ENCODE measurements around the gene TPTE. TPM values are rescaled to one million over a fixed set of nuclear protein-coding genes. Genes with fewer than 3 reads are reported as not detected.
"Not testable (repeated sequence)": the region's sequence is repeated elsewhere in the genome, so short reads cannot be mapped to it uniquely, and the experiment has no call there.

Gene TPTE
- total and polyA plus RNA-seq, 2 donors (not counting 1 experiment from before 2014, with no cell fraction given), result not detected

DNA sequence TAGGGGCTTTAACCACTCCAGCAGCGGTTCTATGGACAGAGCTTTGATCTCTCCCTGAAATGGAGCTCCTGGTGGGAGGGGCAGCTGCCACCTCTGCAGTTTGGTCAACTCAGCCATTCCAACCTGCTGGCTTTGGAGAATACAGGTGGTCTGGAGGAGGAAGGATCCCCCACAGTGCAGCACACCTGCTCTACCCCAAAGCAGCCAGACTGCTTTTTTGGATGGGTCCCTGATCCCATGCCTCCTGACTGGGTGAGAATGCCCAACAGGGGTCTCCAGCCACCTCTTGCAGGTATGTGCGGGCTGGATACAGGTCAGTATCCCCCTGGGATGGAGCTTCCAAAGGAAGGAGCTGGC, 53.9 kb downstream of the TPTE start:
- Histone ChIP-seq H4K20me1 (ENCODE audit: control insufficient read depth, extremely low read depth, insufficient read depth, low read length) (no peaks in the 10 kb centered on the region), H3K27ac (ENCODE audit: insufficient read depth, low read length) (no peak overlapping the region), H3K9me3 (ENCODE audit: control insufficient read depth, insufficient read depth, low read depth, low read length) (no peaks in the 10 kb centered on the region), H3K36me3 (ENCODE audit: control insufficient read depth, insufficient read depth, low read length) (no peaks in the 10 kb centered on the region), H3K4me3 (replicated peaks in 1 of 4; ENCODE audit: control extremely low read depth in 1 of 4, insufficient read depth in 1 of 4, low read depth in 3 of 4, low read length in 4 of 4) (no peak overlapping the region), H3K79me2 (ENCODE audit: control insufficient read depth, insufficient read depth, low read length) (no peaks in the 10 kb centered on the region), H3K4me1 (ENCODE audit: control insufficient read depth, extremely low read depth, insufficient read depth, low read length) (no peaks in the 10 kb centered on the region), H3K9ac (ENCODE audit: insufficient read depth, low read length) (no peak overlapping the region), H2AFZ (ENCODE audit: low read length) (no peak overlapping the region), H3K27me3 (ENCODE audit: control insufficient read depth, insufficient read depth, low read length) (no peaks in the 10 kb centered on the region), H3K4me2 (ENCODE audit: extremely low read depth, insufficient read depth, low read length) (no peak overlapping the region)
- DNase-seq (ENCODE audit: low read depth in 2 of 2), result no peak
- TF ChIP-seq, protein P1, sequence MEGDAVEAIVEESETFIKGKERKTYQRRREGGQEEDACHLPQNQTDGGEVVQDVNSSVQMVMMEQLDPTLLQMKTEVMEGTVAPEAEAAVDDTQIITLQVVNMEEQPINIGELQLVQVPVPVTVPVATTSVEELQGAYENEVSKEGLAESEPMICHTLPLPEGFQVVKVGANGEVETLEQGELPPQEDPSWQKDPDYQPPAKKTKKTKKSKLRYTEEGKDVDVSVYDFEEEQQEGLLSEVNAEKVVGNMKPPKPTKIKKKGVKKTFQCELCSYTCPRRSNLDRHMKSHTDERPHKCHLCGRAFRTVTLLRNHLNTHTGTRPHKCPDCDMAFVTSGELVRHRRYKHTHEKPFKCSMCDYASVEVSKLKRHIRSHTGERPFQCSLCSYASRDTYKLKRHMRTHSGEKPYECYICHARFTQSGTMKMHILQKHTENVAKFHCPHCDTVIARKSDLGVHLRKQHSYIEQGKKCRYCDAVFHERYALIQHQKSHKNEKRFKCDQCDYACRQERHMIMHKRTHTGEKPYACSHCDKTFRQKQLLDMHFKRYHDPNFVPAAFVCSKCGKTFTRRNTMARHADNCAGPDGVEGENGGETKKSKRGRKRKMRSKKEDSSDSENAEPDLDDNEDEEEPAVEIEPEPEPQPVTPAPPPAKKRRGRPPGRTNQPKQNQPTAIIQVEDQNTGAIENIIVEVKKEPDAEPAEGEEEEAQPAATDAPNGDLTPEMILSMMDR (conservative IDR thresholded peaks at IDR 0.05 in 1 of 2, IDR thresholded peaks at IDR 0.05 in 1 of 2; ENCODE audit: low read depth in 1 of 2, low read length in 2 of 2), result no peak
- no peak for TF ChIP-seq EZH2 (IDR thresholded peaks at IDR 0.05; ENCODE audit: low read length, missing control alignments)

DNA sequence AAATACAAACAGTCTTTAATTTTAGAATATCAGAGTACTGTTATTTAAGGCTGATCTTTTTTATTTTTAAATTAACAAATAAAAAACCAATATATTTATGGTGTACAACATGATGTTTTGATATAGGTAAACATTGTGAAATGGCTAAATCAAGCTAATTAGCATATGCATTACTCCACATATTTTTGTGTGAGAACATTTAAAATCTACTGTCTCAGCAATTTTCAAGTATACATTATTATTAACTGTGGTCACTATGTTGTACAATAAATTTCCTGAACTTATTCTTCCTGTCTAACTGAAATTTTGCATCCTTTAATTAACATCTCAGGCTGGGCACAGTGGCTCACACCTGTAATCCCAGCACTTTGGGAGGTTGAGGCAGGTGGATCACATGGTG, 57.5 kb downstream of the TPTE start:
- H3K9ac ChIP-seq (ENCODE audit: insufficient read depth, low read length); H3K27me3 ChIP-seq (ENCODE audit: control insufficient read depth, insufficient read depth, low read length); H3K4me3 ChIP-seq (replicated peaks in 1 of 4; ENCODE audit: control extremely low read depth in 1 of 4, insufficient read depth in 1 of 4, low read depth in 3 of 4, low read length in 4 of 4); H3K4me2 ChIP-seq (ENCODE audit: extremely low read depth, insufficient read depth, low read length); H2AFZ ChIP-seq (ENCODE audit: low read length); H3K4me1 ChIP-seq (ENCODE audit: control insufficient read depth, extremely low read depth, insufficient read depth, low read length); H3K27ac ChIP-seq (ENCODE audit: insufficient read depth, low read length); DNase-seq (ENCODE audit: low read depth in 2 of 2); H4K20me1 ChIP-seq (ENCODE audit: control insufficient read depth, extremely low read depth, insufficient read depth, low read length); H3K9me3 ChIP-seq (ENCODE audit: control insufficient read depth, insufficient read depth, low read depth, low read length); H3K79me2 ChIP-seq (ENCODE audit: control insufficient read depth, insufficient read depth, low read length); H3K36me3 ChIP-seq (ENCODE audit: control insufficient read depth, insufficient read depth, low read length): not testable (repeated sequence)

DNA sequence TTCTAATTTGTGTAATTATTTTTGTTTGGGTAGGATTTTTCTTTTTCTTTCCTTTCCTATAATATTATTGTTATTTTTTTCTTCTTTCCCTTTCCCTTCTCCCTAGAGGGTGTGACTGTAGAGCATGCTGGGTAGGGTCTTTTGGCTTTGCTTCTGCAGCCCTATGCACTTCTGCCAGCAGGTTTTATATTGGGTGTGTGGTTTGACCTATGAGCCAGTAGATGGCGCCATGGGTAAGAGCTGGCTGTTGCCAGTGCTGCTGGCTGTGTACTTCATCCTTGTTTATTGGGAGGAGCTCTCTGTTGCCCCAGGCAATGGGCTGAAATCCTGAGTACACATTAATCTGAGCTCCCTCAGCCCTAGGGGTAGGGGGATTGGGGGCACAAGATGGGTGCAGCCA, 67.7 kb downstream of the TPTE start:
- not testable (repeated sequence) for H3K9me3 ChIP-seq (ENCODE audit: control insufficient read depth, insufficient read depth, low read depth, low read length); H3K4me3 ChIP-seq (replicated peaks in 1 of 4; ENCODE audit: control extremely low read depth in 1 of 4, insufficient read depth in 1 of 4, low read depth in 3 of 4, low read length in 4 of 4); DNase-seq (ENCODE audit: low read depth in 2 of 2); H2AFZ ChIP-seq (ENCODE audit: low read length); H3K9ac ChIP-seq (ENCODE audit: insufficient read depth, low read length); H3K4me2 ChIP-seq (ENCODE audit: extremely low read depth, insufficient read depth, low read length); H3K27me3 ChIP-seq (ENCODE audit: control insufficient read depth, insufficient read depth, low read length); H3K79me2 ChIP-seq (ENCODE audit: control insufficient read depth, insufficient read depth, low read length); H3K4me1 ChIP-seq (ENCODE audit: control insufficient read depth, extremely low read depth, insufficient read depth, low read length); H4K20me1 ChIP-seq (ENCODE audit: control insufficient read depth, extremely low read depth, insufficient read depth, low read length); H3K27ac ChIP-seq (ENCODE audit: insufficient read depth, low read length); H3K36me3 ChIP-seq (ENCODE audit: control insufficient read depth, insufficient read depth, low read length)

DNA sequence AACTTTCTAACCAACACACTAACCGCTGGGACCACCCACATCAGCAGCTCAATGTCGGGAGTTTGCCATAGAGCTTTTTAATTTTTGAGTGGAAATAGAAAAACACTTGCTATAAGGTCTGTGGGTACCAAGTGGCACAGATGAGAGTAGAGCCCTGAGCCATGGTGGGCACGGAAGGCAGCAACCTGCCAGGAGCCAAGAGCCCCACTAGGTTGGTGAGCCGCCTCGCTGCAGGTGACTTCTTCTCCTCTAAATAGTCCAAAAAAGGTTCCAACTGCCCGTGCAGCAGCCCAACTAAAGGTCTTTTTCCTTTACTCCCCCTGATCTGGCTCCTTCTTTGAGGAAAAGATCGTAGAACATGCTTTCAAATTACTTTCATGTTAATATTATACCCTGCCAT, 85.7 kb downstream of the TPTE start:
- not testable (repeated sequence) for H3K9me3 ChIP-seq (ENCODE audit: control insufficient read depth, insufficient read depth, low read depth, low read length); H3K4me2 ChIP-seq (ENCODE audit: extremely low read depth, insufficient read depth, low read length); H3K36me3 ChIP-seq (ENCODE audit: control insufficient read depth, insufficient read depth, low read length)

DNA sequence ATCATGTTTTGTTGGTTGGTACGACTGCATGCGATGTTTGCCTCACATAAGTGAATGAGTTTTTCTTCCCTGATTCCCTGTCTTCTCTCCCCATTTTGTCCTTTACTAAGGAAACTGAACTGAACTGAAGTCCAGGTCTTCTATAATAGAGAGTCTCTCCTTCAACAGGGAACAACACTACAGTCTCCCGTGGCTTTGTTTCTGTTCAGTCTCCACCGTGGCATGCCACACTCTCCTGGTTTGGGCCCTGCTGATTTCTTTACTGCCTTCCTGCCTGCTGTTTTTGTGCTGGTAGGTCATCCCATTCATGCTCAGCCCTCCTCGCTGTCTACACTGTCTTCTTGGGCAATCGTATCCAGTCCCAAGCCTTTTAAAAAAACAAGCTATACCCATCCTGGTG, 92.9 kb downstream of the TPTE start:
- H3K4me2 ChIP-seq (ENCODE audit: extremely low read depth, insufficient read depth, low read length); H3K36me3 ChIP-seq (ENCODE audit: control insufficient read depth, insufficient read depth, low read length); DNase-seq (ENCODE audit: low read depth in 2 of 2); H2AFZ ChIP-seq (ENCODE audit: low read length); H3K9ac ChIP-seq (ENCODE audit: insufficient read depth, low read length); H3K79me2 ChIP-seq (ENCODE audit: control insufficient read depth, insufficient read depth, low read length); H4K20me1 ChIP-seq (ENCODE audit: control insufficient read depth, extremely low read depth, insufficient read depth, low read length); H3K4me3 ChIP-seq (replicated peaks in 1 of 4; ENCODE audit: control extremely low read depth in 1 of 4, insufficient read depth in 1 of 4, low read depth in 3 of 4, low read length in 4 of 4); H3K4me1 ChIP-seq (ENCODE audit: control insufficient read depth, extremely low read depth, insufficient read depth, low read length); H3K9me3 ChIP-seq (ENCODE audit: control insufficient read depth, insufficient read depth, low read depth, low read length); H3K27ac ChIP-seq (ENCODE audit: insufficient read depth, low read length); H3K27me3 ChIP-seq (ENCODE audit: control insufficient read depth, insufficient read depth, low read length): not testable (repeated sequence)

More for the DNA sequence above, 85.7 kb downstream of the TPTE start:
- H3K27ac ChIP-seq (ENCODE audit: insufficient read depth, low read length); H3K9ac ChIP-seq (ENCODE audit: insufficient read depth, low read length); H4K20me1 ChIP-seq (ENCODE audit: control insufficient read depth, extremely low read depth, insufficient read depth, low read length); H3K4me3 ChIP-seq (replicated peaks in 1 of 4; ENCODE audit: control extremely low read depth in 1 of 4, insufficient read depth in 1 of 4, low read depth in 3 of 4, low read length in 4 of 4); H3K27me3 ChIP-seq (ENCODE audit: control insufficient read depth, insufficient read depth, low read length); H3K79me2 ChIP-seq (ENCODE audit: control insufficient read depth, insufficient read depth, low read length); H2AFZ ChIP-seq (ENCODE audit: low read length); DNase-seq (ENCODE audit: low read depth in 2 of 2); H3K4me1 ChIP-seq (ENCODE audit: control insufficient read depth, extremely low read depth, insufficient read depth, low read length): not testable (repeated sequence)

DNA sequence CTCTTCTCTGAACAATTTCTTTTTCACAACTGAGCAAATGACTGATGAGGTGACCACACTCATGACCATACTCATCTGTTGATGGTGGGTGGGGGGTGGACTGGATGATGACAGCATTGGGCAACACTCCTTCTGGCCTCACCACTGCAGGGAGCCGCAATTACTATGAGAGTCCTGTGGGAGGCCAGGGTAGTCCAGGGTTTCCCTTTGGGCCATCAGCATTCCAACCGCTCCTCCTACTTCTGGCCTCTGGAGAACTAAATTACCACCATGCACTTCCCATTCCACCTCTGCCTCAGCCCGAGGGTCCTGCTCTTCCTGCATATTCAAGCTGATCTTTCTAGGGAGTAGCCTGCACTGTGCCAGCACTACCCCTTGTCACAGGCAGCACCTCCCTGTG, 94.7 kb downstream of the TPTE start:
- not testable (repeated sequence) for DNase-seq (ENCODE audit: low read depth in 2 of 2); H4K20me1 ChIP-seq (ENCODE audit: control insufficient read depth, extremely low read depth, insufficient read depth, low read length); H2AFZ ChIP-seq (ENCODE audit: low read length); H3K4me1 ChIP-seq (ENCODE audit: control insufficient read depth, extremely low read depth, insufficient read depth, low read length); H3K79me2 ChIP-seq (ENCODE audit: control insufficient read depth, insufficient read depth, low read length); H3K27ac ChIP-seq (ENCODE audit: insufficient read depth, low read length); H3K9me3 ChIP-seq (ENCODE audit: control insufficient read depth, insufficient read depth, low read depth, low read length); H3K9ac ChIP-seq (ENCODE audit: insufficient read depth, low read length); H3K27me3 ChIP-seq (ENCODE audit: control insufficient read depth, insufficient read depth, low read length); H3K36me3 ChIP-seq (ENCODE audit: control insufficient read depth, insufficient read depth, low read length); H3K4me2 ChIP-seq (ENCODE audit: extremely low read depth, insufficient read depth, low read length); H3K4me3 ChIP-seq (replicated peaks in 1 of 4; ENCODE audit: control extremely low read depth in 1 of 4, insufficient read depth in 1 of 4, low read depth in 3 of 4, low read length in 4 of 4)

Measured in fibroblast of lung (primary cell).